PC-3 (cell line): ENCODE results near the gene ZW10. TPM values are rescaled to one million over a fixed set of nuclear protein-coding genes. Genes with fewer than 3 reads are reported as not detected.

ENCODE experiments used
- ATAC-seq: fragments of 200-7000 bp; cut with Tn5 transposase; 2 replicates; pipeline ENCODE4 v1.9.1; 2020; ENCODE audit warnings: mild to moderate bottlenecking, moderate library complexity
- BruUV-seq: library from RNA; stranded (reverse); fragments of 400-500 nt; replicated peaks from 2 replicates; lab custom pipeline; 2021; lab: Mats Ljungman, UMichigan
- CTCF ChIA-PET: fragments of 300-600 bp; sonication (Branson Sonifier 250); formaldehyde crosslinking; loops from one replicate; lab custom pipeline; 2022; ENCODE audit warnings: antibody characterized with exemption; lab: Charles Lee
- POLR2A ChIA-PET: fragments of 300-600 bp; sonication (Branson Sonifier 250); formaldehyde crosslinking; loops from one replicate; lab custom pipeline; 2022; ENCODE audit warnings: antibody characterized with exemption; ENCODE audit not compliant: unreplicated experiment; lab: Charles Lee
- DNase-seq: peaks from one replicate; pipeline ENCODE4 v3.0.0-alpha.2; 2015
- H2AFZ ChIP-seq: fragments of 300-600 bp; sonication (generic); 2 replicates; pipeline ENCODE4 v1.6.0; 2016; ENCODE audit warnings: antibody characterized with exemption, low read length
- H3F3A ChIP-seq: fragments of 300-600 bp; sonication (generic); one replicate; pipeline ENCODE4 v1.6.0; 2017; ENCODE audit warnings: antibody characterized with exemption, low read length, control low read depth, mild to moderate bottlenecking; ENCODE audit not compliant: unreplicated experiment
- H3K27ac ChIP-seq: fragments of 300-600 bp; sonication (generic); 2 replicates; pipeline ENCODE4 v1.5.1; 2016; ENCODE audit warnings: mild to moderate bottlenecking, low read length
- H3K27me3 ChIP-seq: fragments of 300-600 bp; sonication (generic); 2 replicates; pipeline ENCODE4 v1.6.1; 2016; ENCODE audit warnings: low read length, mixed read lengths
- H3K36me3 ChIP-seq: fragments of 300-600 bp; sonication (generic); 2 replicates; pipeline ENCODE4 v1.6.1; 2016; ENCODE audit warnings: low read depth, mixed run types, low read length, mixed read lengths
- H3K4me1 ChIP-seq: fragments of 300-600 bp; sonication (generic); 2 replicates; pipeline ENCODE4 v1.5.1; 2016; ENCODE audit warnings: low read length; ENCODE audit not compliant: insufficient read depth
- H3K4me2 ChIP-seq: fragments of 300-600 bp; sonication (generic); 2 replicates; pipeline ENCODE4 v1.6.0; 2016; ENCODE audit warnings: low read length
- H3K4me3 ChIP-seq: fragments of 300-600 bp; sonication (generic); 2 replicates; pipeline ENCODE4 v1.5.1; 2016; ENCODE audit warnings: mild to moderate bottlenecking, low read length, mixed read lengths
- H3K79me2 ChIP-seq: fragments of 300-600 bp; sonication (generic); 2 replicates; pipeline ENCODE4 v1.6.1; 2017; ENCODE audit warnings: low read length, mixed read lengths
- H3K9ac ChIP-seq: fragments of 300-600 bp; sonication (generic); 2 replicates; pipeline ENCODE4 v1.6.0; 2016; ENCODE audit warnings: mild to moderate bottlenecking, low read length
- H3K9me2 ChIP-seq: fragments of 300-600 bp; sonication (generic); replicated peaks from 2 replicates; pipeline ENCODE4 v1.6.1; 2016; ENCODE audit warnings: mixed run types, low read length, mixed read lengths
- H3K9me3 ChIP-seq: fragments of 300-600 bp; sonication (generic); 2 replicates; pipeline ENCODE4 v1.6.1; 2016; ENCODE audit warnings: low read length, mixed read lengths
- H4K20me1 ChIP-seq: fragments of 300-600 bp; sonication (generic); 2 replicates; pipeline ENCODE4 v1.6.1; 2016; ENCODE audit warnings: low read length, mixed read lengths
- CTCF ChIP-seq: fragments of 300-600 bp; sonication (generic); conservative IDR thresholded peaks from 2 replicates; pipeline ENCODE4 v1.5.1; 2017; ENCODE audit warnings: antibody characterized with exemption, low read depth, mild to moderate bottlenecking, low read length
- EZH2 ChIP-seq: fragments of 300-600 bp; sonication (generic); IDR thresholded peaks from one replicate; pipeline ENCODE4 v1.6.1; 2017; ENCODE audit warnings: antibody characterized with exemption, mild to moderate bottlenecking, low read length; ENCODE audit not compliant: unreplicated experiment
- EZH2phosphoT487 ChIP-seq: fragments of 300-600 bp; sonication (generic); IDR thresholded peaks from 2 replicates; pipeline ENCODE4 v1.6.1; 2018; ENCODE audit warnings: mild to moderate bottlenecking, antibody characterized with exemption, low read length, borderline replicate concordance
- intact Hi-C: fragments of 100-400 bp; cut with micrococcal nuclease; formaldehyde crosslinking; loops from 2 replicates; pipeline ENCODE4 v1.9.0; 2023
- total RNA-seq: library from RNA; depleted of rRNA; stranded (reverse); fragments of >200 nt; gene quantifications from 2 replicates; pipeline ENCODE4 v1.2.3, GENCODE V29; 2014

Gene ZW10
- total RNA-seq, 1 experiment from 2014 or later: 38.4 TPM

- no peaks in the 10 kb centered on the region for H3K27me3 ChIP-seq
- TF ChIP-seq EZH2: no peak
- TF ChIP-seq EZH2phosphoT487: no peak
- no peak for TF ChIP-seq CTCF
- no peak for DNase-seq
These were observed 48.7 kb downstream of the ZW10 start for GRCh38 chr11:113724778-113725177.

GRCh38 chr11:113723787-113724186, 49.7 kb downstream of the ZW10 start:
- Histone ChIP-seq H3F3A (no peaks in the 10 kb centered on the region), H3K4me2 (no peak overlapping the region), H3K9ac (no peak overlapping the region), H3K9me2 (0 out of 2 replicates have a peak, but pooled peaks cover 4% of the 10 kb centered on the region), H2AFZ (no peak overlapping the region), H3K27me3 (no peaks in the 10 kb centered on the region), H3K9me3 (no peaks in the 10 kb centered on the region), H3K79me2 (no peaks in the 10 kb centered on the region), H3K4me3 (no peak overlapping the region), H3K36me3 (no peaks in the 10 kb centered on the region), H3K4me1 (peaks cover 8% of the 10 kb centered on the region; the same call in 1 of the 2 replicates), H4K20me1 (no peaks in the 10 kb centered on the region), H3K27ac (no peak overlapping the region)
- ChIA-PET POLR2A (no interaction called here), CTCF (no interaction called here)
- DNase-seq (no peak), ATAC-seq (no peak)
- intact Hi-C loops: no loop called here
- no TSS peak for BruUV-seq
- TF ChIP-seq CTCF (no peak), EZH2 (no peak), EZH2phosphoT487 (no peak)

More at GRCh38 chr11:113724778-113725177, 48.7 kb downstream of the ZW10 start:
- Histone ChIP-seq H2AFZ (no peak overlapping the region), H3K9ac (no peak overlapping the region), H3K36me3 (no peaks in the 10 kb centered on the region), H3K9me3 (no peaks in the 10 kb centered on the region), H3F3A (no peaks in the 10 kb centered on the region), H3K79me2 (no peaks in the 10 kb centered on the region), H4K20me1 (no peaks in the 10 kb centered on the region), H3K4me2 (no peak overlapping the region), H3K4me3 (no peak overlapping the region), H3K9me2 (no peaks in the 10 kb centered on the region), H3K27ac (no peak overlapping the region), H3K4me1 (peaks cover 8% of the 10 kb centered on the region; the same call in 1 of the 2 replicates)
- CTCF ChIA-PET: no interaction called here
- POLR2A ChIA-PET: no interaction called here
- no peak for ATAC-seq
- intact Hi-C loops: no loop called here
- BruUV-seq: no TSS peak

GRCh38 chr11:113722934-113723333, 50.6 kb downstream of the ZW10 start:
- no peaks in the 10 kb centered on the region for H3K27me3 ChIP-seq
- 0 out of 2 replicates have a peak, but pooled peaks cover 4% of the 10 kb centered on the region for H3K9me2 ChIP-seq
- POLR2A ChIA-PET: no interaction called here
- peaks cover 8% of the 10 kb centered on the region; the same call in 1 of the 2 replicates for H3K4me1 ChIP-seq
- H3K79me2 ChIP-seq: no peaks in the 10 kb centered on the region
- no peak overlapping the region for H3K4me2 ChIP-seq
- no peak overlapping the region for H3K4me3 ChIP-seq
- CTCF ChIA-PET: interaction anchor here (0.6 kb wide), 1 partner anchor 58 kb away, joined by 3 read pairs; no protein-coding TSS in a partner anchor
- no peaks in the 10 kb centered on the region for H4K20me1 ChIP-seq
- no peak overlapping the region for H2AFZ ChIP-seq
- DNase-seq (peak; percentile 25), ATAC-seq (no peak)
- no TSS peak for BruUV-seq
- intact Hi-C loops: no loop called here
- no peak for TF ChIP-seq CTCF
- no peak for TF ChIP-seq EZH2phosphoT487
- no peak for TF ChIP-seq EZH2
- no peaks in the 10 kb centered on the region for H3F3A ChIP-seq
- no peak overlapping the region for H3K9ac ChIP-seq
- no peaks in the 10 kb centered on the region for H3K9me3 ChIP-seq
- H3K36me3 ChIP-seq: no peaks in the 10 kb centered on the region
- no peak overlapping the region for H3K27ac ChIP-seq
